Hematopoietic multipotent progenitor cell treated with erythropoietin and hydrocortisone succinate and interleukin-3 and kit ligand, for 15 days (in vitro differentiated cells): ENCODE measurements around the gene NLK.

Experiments
- DNase-seq: peaks from one replicate; pipeline ENCODE4 v3.0.0-alpha.2; 2015; ENCODE audit warnings: low spot score

The NLK gene

DNA sequence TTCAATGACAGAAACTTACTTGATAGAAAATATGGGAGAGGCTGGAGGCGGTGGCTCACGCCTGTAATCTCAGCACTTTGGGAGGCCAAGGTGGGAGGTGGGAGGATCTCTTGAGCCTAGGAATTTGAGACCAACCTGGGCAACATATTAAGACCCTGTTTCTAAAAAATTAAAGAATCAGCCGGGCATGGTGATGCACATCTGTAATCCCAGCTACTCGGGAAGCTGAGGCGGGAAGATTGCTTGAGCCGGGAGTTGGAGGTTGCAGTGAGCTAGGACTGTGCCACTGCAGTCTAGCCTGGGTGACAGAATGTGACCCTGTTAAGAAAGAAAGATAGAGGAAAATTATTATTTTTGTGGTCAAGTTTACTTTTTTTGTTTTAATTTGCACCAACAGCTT, 2.1 kb upstream of the NLK start:
- no peak for DNase-seq

DNA sequence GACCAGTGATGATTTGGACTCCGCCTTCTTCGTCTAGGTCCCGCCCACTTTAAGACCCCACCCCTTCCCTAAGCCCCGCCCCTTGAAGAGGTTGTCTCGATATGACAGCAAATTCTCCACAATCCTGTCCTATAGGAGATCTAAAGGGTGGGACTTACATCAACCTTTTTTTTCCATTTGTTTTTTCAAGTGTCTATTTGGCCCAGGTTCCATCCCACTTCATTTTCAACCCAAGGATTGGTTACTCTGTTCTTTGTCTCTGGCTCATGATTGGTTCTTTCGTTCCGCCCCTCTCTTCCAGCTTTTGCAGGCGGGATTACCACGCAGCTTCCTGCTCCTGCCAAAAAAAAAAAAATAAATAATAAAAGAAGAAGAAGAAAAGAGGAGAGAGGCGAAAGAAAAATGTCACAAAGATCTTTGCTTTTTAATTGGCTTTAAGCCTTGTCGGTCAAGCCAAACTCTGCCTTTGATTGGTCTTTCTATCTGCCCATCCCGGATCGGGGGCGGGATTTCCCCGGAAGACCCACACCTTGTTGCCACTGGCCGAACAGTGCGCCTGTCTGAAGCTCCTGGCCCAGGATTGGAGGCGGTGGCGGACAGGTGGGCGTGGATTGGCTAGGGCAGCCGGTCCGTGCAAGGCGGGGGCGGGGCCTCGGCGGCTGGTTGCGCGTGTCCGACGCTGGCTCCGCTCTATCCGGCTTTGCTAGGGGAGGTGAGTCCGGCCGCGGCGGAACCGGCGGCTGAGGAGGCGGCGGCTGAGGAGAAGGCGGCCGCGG, 1.2 kb upstream of the NLK start:
- peak; percentile 100 for DNase-seq

DNA sequence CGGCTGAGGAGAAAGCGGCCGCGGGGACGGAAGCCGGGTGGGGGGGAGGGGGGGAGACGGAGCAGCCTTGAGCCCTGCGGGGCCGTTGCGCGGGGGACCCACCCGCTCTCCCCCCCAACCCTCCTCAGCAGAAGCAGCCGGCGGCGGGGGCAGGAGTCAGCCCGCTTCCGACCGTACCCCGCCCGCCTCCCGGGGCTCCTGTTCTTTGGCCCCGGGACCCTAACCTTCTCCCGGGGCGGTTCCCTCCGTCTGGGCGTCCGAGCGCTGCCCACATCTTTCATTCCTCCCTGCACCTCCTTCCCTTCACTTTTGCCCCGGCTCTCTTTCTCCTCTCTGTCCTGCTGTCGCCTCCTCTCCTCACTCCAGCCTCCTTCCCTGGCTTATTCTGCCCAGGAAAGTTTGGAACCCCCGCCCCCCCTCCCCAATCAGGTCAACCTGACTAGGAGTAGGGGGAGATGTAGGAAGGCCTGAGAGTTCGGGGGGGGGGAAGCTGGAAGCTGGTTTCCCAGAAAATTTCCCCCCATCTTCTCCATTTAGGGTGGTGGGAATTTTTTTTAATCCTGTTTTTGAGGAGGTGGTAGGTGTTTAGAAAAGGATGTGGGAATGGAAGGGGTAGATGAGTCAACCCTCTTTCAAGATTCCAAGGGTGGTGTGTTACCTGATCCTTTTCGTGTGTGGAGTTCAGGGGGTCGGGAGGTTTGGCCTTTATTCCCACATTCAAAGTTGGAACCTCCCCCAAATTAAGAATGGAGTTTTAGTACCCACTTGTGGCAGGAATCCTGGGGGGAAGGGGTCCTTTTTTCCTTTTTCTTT, 427 bp upstream of the NLK start:
- no peak for DNase-seq

DNA sequence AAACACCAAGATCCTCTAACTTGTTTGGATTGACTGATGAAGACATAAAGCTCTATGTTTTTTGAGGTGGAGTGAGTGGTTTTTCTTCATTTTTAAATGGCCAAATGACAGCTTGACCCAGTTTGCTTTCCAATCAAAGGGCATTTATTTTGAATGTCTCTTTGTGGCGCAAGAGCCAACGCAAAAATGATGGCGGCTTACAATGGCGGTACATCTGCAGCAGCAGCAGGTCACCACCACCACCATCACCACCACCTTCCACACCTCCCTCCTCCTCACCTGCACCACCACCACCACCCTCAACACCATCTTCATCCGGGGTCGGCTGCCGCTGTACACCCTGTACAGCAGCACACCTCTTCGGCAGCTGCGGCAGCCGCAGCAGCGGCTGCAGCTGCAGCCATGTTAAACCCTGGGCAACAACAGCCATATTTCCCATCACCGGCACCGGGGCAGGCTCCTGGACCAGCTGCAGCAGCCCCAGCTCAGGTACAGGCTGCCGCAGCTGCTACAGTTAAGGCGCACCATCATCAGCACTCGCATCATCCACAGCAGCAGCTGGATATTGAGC, 329 bp downstream of the NLK start:
- DNase-seq = no peak

DNA sequence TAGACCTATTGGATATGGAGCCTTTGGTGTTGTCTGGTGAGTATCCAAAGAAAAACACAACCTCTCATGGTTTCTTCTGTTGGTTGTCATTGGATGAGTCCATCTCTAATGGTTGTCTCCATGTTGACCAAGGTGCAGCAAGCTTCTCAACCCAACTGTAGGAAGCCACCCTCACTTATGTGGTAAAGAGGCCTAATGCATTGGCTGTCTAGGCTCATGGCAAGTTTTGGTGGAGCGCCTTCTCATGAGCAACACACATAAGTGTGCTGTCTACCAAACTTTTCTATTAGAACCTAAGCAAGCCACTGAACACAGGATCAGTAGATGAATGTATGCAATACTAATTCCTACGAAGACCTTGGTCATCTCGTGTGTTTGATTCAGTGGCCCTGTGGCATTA, 819 bp downstream of the NLK start:
- DNase-seq = no peak

DNA sequence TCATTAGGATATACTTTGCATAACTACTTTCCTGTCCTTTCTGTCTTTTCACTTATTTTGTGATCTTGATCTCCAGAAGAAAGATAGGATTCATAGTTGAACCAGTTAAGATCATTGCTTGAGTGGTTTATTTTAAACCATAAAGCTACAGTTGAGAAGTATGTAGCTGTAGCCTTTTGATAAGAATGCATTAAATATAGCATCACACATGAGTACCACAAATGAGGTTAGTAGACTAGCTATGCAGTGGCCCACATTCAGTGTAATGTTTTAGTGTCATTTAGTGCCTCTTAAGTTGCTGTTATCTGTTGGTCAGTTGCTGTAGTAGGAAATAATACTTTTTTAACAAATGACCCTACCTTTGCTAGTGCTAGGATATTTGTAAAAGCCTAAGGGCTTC, 1.3 kb downstream of the NLK start:
- DNase-seq = peak; percentile 26

DNA sequence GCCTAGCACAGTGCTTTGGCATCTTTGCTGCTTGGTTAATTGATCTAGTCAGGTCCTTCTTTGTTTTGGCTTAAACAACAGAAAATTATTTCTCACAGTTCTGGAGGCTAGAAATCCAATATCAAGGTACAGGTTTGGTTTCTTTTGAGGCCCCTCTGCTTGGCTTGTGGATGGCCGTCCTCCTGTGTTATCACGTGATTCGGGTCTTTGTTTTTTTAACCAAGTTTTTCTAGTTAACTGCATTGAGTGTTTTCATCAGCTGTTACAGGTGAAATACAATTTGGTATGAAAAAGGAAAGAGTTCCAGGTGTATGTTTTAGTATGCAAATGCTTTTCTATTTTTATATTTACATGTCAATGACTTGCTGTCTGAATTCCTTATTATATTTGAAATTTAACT, 2.8 kb downstream of the NLK start:
- DNase-seq = no peak

DNA sequence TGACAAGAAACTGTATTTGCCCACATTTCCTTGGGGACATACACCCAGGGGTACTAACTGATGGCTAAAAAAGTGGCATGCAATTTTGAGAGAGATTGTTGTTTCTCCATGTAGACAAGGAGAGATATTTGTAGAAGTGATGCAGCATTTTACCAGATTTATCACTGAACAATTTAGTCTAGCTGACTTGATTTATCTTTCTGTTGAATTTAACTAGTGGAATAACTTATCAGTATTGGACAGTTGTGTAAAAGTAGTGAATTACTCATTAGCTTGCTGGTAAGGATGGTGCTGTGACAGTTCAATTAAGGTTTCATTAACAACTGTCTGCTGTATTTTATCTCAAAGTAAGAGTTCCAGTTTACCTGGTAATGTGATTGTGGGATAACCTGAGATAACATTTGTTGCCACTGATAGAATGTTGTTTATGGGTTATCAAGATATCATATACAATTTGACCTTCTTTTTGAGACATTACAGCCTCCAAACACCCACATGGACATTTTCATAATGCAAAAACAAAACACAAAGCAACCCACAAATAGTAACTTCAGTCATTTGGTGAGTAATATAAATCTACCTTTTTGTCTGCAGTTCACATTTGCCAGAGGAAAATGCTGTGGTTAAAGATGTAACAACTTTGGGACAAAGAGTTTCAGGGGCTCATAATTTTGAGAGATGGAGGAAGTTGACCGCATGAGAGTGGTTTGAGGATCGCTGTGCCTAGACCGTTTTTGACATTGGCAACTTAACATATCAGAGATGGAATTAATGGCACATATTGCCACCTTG, 3.8 kb downstream of the NLK start:
- DNase-seq = peak; percentile 27

DNA sequence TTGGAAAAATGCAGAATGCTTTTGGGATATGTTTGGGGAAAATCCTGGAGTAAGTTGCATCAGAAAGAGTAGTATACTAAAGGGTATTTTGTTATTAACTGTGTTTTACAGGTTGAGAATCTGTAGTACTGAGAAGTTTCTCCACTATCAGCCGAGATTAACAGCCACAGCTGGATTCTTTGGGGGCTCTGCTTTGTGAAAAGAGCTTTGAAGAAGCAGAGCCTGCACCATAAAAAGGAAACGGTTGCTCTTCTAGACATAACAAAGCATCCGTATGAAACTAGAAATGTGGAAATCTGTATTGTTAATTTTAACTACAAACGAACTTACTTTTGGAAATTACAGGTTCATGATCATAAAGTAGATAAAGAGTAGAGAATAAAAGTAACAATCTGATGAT, 5.3 kb downstream of the NLK start:
- DNase-seq = no peak

DNA sequence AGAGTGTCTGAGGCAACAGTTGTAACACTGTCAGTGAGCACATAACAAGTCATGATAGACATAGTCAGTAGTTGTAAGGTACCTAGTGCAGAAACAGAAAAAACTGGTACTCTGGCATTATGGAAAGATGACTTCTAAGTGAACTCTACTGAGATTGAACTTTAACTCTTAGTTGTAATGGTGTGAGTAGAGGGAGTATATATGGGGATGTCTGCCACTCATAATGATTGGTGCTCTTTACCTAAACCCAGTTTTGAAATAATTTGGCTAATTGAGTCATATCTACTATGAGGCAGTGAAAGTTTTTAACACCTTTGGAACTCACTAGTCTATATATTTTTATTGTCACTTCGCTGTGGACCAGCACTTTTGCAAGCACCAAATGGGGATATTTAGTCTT, 6.6 kb downstream of the NLK start:
- no peak for DNase-seq

DNA sequence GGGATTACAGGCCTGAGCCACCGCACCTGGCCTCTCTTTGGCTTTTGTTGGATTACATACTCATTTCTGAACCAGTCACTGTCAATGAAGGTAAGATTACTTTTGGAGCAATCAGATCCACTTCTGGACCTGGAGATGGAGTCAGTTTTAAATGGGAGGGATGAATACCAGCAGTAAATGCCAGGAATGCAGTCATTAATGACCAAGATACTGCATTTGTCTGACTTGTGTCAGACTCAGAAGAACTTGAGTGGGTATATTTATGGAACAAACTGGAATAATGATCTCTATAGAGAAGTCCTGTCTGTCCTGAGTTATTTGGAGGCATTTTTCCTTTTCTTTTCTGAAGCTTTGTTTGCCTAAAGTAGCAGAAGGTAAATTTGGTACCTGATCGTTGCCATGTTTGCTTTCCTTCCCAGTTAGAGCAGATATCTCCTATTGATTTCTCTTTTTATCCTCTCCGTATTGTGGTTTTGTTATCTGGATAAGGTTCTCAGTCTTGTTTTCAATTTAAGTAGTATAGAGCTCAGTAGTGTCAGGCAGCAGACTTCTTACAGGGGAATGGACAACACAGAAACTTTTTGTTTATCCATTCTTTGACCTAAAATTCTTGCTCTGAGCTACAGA, 10.7 kb downstream of the NLK start:
- DNase-seq = no peak

DNA sequence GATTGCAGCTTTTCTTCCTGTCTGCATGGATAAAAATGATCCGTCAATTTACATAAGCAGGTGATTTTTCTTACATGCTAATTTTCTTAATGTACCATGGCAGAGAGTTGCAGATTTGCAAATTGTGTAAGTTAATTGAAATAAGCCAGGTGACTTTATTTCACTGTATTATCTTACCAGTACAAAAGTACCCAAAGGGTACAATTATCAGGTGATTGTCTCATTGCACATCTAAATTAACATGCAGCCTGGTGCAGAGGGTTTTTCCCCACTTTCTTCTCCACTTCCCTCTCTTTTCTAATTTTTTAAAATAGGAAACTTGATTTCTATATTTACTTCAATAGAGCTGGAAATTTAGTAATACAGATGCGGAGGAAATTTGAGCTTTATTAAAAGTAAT, 11.2 kb downstream of the NLK start:
- DNase-seq = no peak

DNA sequence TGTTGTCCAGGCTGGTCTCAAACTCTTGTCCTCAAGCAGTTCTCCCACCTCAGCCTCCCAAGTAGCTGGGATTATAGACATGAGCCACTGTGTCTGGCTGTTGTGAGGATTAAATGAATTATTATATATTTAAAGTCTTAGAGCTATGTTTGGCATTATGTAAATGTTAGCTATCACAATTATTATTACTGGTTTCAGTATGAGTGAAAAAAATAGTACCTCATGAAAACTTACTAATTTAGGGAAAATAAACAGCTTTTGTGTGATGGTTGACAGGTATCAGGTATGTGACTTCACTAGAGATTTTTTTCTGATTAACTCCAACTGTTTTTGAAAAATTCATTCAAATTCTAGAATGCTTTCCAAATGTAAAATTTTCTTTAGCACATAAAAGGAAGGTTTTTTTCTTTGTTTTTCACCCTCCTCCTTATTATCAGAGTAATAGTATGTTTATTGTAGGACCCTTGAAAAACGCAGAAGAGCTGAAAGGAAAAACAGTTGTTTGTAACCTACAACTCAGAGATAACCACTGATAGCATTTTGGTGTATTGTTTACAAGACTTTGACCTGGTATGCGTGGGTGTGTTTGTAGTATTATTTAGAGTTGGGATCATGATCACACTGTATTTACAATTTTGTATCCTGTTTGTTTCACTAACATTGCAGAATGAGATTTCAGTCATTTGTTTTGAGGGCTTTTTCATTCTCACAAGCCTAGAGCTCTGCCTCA, 13.2 kb downstream of the NLK start:
- DNase-seq = no peak

DNA sequence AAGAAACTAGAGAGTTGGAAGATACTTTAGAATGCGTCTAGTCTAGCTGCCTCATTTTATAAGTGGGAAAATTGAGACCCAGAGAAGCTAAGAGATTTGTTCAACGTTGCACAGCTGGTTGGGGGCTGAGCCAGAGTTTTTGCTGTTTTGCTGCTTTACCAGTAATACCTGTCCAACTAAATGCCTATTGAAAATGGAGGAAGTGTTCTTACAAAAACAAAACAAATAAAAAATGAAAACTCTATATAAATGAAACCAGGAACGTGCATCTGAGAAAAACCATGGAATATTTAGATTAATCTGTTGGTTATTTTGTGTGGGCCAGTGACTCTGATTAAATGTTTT, 13.8 kb downstream of the NLK start:
- no peak for DNase-seq

DNA sequence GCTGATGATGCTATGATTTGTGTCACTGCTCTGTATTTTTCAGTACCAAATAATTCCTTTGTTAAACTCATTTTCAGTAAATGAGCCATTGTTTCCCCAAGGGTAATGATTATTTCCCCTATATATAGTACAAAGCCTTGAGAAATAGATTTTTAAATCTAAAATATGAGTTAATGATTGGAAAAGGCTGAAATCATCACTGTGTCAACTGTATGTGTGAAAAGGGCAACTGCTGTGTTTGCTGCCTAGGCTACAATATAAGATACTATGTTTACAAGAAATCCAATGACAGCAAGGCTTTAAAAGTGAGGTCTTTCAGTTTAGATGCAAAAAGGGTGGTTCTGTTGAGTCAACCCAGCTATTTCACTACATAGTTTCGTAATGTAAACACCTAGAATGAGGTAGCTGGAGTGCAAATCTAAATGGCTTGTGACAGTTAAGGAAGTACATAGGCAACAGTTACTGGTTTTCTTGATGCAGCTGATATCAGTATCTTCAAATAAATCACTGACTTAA, 15.3 kb downstream of the NLK start:
- no peak for DNase-seq

DNA sequence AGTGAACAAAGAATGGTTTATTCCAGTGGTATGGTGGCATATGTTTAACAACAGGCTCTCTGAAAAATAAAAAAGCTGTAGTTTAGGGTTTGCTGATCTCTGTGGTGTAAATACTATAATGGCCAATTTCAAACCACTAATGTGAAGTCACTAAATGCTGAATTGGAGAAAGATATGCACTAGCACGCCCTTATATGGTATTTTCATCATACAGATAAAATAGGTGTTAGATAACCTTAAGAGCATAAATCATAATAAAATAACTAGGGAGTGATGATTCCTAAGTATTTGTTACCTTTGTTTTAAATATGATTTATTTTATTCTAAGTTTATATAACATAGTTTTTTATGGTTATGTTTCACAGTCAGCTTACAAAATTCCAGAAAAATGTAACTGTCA, 17.2 kb downstream of the NLK start:
- no peak for DNase-seq

DNA sequence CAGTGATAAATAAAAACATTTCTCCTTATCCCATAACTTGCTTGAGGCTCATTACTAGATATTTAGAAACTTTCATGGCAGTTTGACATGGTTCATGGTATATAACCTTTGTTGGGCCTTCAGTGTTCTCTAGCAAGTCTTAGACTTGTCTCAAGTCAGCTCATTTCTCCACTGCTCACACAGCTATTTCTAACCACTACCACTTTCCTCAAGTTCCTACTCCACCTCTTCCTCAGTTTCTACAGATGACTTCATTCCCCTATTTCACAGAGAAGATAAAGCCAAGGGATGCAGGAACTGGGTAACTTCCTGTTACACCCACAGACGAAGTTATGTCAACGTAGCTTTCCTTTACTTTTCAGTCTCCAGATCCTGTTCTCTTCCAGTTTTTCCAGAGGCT, 23.2 kb downstream of the NLK start:
- DNase-seq = no peak

DNA sequence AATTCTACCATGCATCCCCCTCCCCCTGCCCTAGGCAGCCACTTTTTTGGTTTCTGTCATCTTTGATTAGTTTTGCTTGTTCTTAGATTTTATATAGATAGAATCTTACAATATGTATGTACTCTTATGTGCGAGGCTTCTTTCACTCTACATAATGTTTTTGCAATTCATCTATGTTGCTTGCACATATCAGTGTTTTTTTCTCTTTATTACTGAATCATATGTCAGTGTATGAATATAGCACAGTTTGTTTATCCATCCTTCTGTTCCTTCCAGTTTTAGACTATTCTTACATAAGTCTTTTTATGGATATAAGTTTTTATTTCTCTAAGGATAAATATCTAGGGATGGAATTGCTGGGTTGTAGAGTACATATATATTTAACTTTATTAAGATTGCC, 26.6 kb downstream of the NLK start:
- no peak for DNase-seq

DNA sequence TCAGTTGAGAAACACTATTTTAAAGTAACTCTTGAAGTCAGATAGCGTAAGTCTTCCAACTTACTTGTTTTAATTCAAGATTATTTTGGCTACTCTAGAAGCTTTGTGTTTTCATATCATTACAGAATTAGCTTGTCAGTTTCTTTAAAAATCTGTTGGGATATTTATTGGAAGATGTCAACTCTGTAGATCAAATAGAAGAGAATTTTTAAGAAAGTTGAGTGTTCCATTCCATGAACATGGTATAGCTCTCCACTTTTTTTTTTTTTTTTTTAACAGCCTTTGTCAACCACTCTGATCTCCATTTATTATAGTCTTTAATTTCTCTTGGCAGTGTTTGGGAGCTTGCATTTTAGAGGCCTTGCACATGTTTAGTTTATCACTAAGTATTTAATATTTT, 28.7 kb downstream of the NLK start:
- DNase-seq = no peak

DNA sequence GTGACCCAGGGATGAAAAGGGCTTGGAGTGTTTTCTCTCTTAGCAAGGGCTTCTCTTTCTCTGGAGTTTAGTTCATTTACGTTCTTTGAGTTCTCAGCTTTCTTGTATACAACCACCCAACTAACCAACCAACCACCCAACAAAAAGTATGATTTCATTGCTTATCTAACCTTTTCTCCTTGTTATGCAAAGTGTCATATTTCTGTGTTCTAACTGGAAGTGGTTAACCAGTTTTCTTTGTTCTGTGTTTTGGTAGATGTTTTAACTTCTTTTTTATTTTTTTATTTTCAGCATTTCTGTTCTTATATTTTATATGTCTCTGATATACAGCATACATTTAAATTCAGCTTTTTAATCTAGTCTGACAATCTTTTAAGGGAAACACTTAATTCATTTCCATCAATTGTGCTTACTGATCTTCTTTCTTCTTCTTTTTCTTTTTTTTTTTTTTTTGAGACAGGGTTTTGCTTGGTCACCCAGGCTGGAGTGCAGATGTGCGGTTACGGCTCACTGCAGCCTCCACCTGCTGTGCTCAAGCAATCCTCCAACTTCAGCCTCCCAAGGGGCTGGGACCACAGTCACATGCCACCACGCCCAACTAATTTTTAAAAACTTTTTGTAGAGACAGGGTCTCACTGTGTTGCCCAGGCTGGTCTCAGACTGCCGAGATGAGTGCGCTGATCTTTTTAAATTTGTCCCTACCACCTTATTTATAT, 29.6 kb downstream of the NLK start:
- DNase-seq = no peak
